Measurements from ENCODE around the gene FAM114A2. TPM values are rescaled to one million over a fixed set of nuclear protein-coding genes. Genes with fewer than 3 reads are reported as not detected.
A peak's percentile ranks its signal among the peaks of the same experiment; 100 is the strongest.

Gene FAM114A2
- total RNA-seq, 1 donor from 2014 or later = 21.2 TPM

- no peak for FAIRE-seq
Measured at GRCh38 chr5:153991168-153991567, 47.5 kb downstream of the FAM114A2 start.

GRCh38 chr5:153988510-153988909, 50.2 kb downstream of the FAM114A2 start:
- DNase-seq (ENCODE audit: low spot score in 2 of 2) (no peak), FAIRE-seq (no peak)

More at GRCh38 chr5:153991168-153991567, 47.5 kb downstream of the FAM114A2 start:
- no peak for DNase-seq (ENCODE audit: low spot score in 2 of 2)

GRCh38 chr5:153987301-153987700, 51.4 kb downstream of the FAM114A2 start:
- FAIRE-seq = no peak

GRCh38 chr5:153985498-153985897, 53.2 kb downstream of the FAM114A2 start:
- DNase-seq (ENCODE audit: low spot score in 2 of 2) (no peak), FAIRE-seq (no peak)

More at GRCh38 chr5:153987301-153987700, 51.4 kb downstream of the FAM114A2 start:
- no peak for DNase-seq (ENCODE audit: low spot score in 2 of 2)

DNA sequence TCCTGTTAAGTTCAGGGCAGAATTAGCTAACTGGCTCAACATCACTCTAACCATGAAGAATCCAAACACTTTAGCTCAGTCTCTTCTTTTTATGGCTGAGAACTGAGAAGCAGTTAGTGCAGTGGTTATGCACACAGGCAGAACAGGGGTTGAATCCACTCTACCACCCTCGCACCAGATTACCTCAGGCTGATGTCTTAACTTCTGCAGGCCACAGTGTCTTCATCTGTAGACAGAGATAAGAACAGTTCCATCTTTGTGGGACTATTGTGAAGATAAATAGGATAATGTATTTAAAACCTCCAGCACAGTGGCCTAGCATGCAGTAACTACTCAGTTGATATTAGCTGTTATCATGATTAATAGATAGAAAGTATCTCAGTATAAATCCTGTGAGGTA, 54.8 kb downstream of the FAM114A2 start:
- DNase-seq (ENCODE audit: low spot score in 2 of 2) (no peak), FAIRE-seq (no peak)

DNA sequence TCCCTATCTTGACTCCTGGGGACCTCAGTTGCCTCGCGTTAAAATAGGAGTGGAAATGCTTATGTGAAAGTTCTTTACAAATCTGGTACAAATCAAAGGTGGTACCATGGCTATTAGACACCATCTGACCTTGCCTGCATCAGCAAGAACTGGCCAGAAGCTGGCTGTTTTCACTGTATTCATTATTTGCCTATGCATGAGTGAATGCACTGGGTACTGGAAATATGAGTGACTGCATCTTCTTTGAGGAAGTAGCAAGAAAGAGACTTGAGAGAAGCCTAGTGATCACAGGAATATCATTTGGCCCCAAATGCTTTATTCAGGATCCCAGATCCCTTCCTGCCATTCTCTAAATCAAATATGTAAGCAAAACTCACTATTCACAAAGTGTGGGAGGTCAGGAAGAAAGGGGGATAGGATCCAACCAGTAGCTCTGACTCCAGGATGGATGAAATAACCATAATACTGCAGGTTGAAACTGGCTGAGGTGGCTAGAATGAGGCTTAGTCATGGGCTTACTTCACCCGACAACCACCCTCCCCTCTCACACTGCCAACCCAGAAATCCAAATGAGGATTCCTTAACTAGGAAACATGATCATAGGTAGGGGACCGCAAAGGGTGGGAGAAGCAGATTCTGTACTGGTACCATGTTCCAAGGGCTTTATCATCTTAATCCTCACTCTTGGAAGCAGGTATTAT, 56.7 kb downstream of the FAM114A2 start:
- DNase-seq (ENCODE audit: low spot score in 2 of 2) (no peak), FAIRE-seq (no peak)

DNA sequence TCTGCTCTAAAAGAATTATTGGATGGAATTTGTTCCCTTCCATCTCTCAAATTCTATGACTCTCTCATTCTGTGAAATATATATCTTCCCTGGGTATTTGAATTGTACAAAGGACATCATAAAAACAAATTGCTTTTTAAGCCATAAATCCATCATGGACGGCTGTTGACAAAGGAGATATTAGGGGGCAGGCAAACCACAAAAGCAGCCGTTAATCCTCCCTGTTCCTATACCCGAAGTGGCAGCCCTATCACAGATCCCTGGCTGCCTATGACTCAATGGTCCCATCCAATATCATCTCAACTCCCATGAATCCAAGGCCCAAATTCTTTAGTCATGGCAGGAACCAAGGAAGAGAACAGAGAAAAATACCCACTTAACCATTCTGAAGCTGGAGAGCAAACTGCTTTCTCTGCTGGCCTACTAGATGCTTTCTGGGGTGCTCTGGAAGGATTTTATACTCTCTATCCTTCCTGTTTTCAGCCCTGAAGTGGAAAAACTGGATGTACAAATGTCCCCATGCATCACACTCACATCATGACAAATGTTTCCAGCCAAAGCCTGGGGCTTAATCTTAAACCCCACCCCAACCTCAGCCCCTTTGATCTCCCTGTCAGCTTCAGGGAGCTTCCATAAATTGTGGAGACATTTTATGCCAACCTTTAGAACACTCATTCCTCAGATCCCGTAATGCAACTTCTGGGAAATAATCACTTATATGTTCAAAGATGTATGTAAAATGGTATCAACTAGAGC, 59.5 kb downstream of the FAM114A2 start:
- FAIRE-seq (no peak), DNase-seq (ENCODE audit: low spot score in 2 of 2) (no peak)

DNA sequence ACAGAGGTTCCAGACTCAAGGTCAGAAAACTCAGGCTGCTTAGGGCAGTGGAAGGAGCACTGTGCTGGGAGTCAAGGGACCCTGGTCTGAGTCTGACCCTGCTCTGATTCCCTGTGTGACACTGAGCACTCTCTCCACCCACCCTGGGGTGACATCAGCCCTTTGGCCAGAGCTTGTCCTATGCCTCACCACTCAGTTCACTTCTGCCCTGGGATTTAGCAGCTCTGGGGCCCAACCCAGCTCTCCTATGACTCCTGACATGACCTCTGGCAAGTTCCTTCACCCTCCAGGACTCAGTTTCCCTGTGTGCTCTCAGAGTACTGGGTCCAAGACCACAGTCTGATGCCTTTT, 63.9 kb downstream of the FAM114A2 start:
- DNase-seq (ENCODE audit: low spot score in 2 of 2) (no peak), FAIRE-seq (no peak)

GRCh38 chr5:153974131-153974812, 64.4 kb downstream of the FAM114A2 start:
- FAIRE-seq = no peak
- peak; percentile 12 to 51 for DNase-seq (ENCODE audit: low spot score in 2 of 2)

- no peak for DNase-seq (ENCODE audit: low spot score in 2 of 2)
- FAIRE-seq = no peak
Measured at GRCh38 chr5:153972240-153972639, 66.5 kb downstream of the FAM114A2 start.

DNA sequence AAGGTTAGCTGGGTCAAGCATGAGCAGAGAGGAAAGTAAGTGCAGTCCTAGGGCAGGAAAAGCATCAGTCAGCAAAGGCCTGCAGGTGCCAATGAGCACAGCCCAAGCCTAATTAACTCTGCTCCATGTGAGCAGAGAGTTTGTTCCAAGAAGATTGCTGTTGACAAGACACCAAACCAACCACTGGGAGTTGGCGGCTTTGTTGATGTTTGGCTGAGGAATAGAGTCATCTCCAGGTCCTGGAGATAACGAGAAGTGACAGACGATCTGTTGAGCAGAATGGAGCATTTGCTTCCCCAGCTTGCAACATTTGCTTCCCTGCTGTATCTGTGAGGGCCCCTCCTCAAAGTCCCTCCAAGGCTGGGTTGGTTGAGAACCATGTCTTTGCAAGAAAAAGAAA, 68.2 kb downstream of the FAM114A2 start:
- DNase-seq (ENCODE audit: low spot score in 2 of 2) (no peak), FAIRE-seq (no peak)

- no peak for FAIRE-seq
- no peak for DNase-seq (ENCODE audit: low spot score in 2 of 2)
Measured at GRCh38 chr5:153969563-153969895, 69.2 kb downstream of the FAM114A2 start.

- FAIRE-seq (no peak), DNase-seq (ENCODE audit: low spot score in 2 of 2) (no peak)
Measured at GRCh38 chr5:153968761-153969562, 69.7 kb downstream of the FAM114A2 start.

DNA sequence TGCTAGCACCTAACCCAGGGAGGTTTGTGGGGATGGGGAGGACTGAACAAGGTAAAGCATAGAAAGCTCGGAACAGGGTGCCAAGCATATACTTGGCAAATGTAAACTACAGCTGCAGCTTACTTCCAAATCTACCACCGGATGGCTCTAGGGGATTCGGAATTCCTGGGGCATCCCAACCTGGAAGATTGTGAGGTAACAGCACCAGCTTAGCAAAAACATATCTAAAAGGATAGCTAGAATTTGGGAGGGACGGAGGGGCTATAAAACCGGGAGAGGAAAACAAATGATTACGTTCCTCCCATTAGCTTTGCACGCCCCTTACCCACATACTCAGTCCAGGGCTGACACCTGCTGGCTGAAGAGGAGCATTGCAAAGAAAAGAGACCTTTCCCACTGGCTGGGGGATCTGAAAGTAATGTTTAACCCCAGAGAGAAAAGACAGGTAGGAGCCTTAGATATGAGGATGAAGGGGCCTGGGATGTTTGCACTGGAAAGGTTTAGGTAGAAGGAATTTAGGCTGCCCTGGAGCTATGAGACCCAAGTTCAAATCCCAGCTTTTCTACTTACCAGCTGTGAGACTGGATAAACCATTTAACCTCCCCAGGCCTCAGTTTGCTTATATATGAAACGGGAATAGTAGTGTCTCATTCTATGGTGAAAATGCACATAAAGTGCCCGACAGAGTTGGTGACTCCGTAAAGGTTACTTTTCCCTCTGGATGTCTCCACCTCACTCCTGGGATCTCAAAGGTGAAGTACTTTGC, 73.6 kb downstream of the FAM114A2 start:
- FAIRE-seq (no peak), DNase-seq (ENCODE audit: low spot score in 2 of 2) (peak; percentile 29 to 69)

DNA sequence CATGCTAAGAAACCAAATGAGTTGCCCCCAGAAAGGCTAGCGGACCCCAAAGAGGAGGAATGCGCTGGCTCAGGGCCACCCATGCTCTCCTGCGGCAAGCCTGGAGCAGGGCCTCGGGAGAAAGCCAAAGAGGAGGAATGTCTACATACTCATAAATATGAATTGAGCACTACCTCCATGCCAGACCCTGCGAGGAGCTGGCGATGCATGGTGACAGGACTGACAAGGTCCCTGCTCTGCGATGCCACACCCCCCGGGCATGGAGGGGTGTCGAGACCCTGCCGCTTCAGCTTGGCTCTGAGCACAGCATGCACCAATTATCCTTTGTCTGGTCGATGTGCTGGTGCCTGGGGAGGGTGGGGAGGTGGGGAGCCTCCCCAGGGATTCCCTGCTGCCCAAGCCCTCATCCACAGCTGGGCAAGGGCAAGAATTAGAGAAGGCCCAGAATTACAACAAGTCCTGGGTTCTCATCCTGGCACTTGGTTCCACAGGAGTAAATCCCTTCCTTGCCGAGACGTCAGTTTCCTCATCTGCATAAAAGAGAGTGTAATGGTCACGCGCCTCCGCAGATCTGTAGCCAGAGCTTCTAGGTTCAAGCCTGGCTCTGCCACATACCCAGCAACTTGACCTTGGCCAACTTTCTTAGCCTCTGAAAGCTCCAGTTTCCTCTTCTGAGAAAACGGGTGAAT, 74.4 kb downstream of the FAM114A2 start:
- DNase-seq (ENCODE audit: low spot score in 2 of 2) = no peak
- no peak for FAIRE-seq

DNA sequence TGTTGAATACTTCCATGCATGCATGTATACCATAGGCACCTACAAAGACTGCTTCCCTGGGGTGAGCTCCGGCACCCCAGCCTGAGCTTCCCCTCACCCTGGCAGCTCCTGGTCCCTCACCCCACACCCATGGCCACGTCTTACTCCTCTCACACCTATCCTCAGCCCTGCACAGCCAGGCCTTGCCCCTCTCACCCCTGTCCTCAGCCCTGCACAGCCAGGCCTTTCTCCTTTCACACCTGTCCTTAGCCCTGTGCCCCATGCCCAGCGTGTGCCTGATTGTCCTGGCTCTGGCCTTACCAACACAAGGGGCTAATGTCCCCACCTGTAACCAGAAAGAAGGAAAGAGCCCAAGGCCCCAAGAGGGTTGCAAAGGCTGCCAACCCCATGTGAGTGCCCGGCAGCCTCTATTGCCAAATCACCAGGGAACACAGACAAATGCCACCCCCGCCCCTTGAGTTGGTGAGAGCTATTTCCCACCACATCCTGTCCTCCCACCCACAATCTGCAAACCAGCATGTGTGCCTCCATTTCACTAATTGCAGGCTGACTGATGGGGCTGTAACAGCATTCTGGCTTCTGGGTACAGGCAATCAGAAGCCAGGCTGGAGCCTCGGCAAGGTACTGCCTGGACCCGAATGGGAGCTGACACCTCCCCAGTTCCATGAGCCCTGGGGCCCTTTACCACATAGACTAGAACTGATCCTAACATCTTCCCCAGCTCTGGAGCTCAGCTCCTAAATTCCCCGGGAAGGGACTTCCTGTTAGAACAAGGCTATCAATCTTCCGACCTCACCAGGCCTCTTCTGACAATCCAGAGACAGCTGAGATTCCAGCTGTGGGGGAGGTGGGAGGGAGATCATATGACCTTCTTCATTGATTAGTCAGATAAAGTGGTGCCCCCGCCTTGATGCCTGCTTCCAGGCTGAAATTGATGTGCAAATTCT, 78.2 kb downstream of the FAM114A2 start:
- FAIRE-seq (no peak), DNase-seq (ENCODE audit: low spot score in 2 of 2) (no peak)

- FAIRE-seq (no peak), DNase-seq (ENCODE audit: low spot score in 2 of 2) (no peak)
Measured at GRCh38 chr5:153959134-153959957, 79.4 kb downstream of the FAM114A2 start.
